HG03039 (cell line): ENCODE data around the gene DPEP1.

Experiments
- ATAC-seq: cut with Tn5 transposase; IDR thresholded peaks from one replicate; pipeline ENCODE4 v1.9.1; 2021; ENCODE audit warnings: mild to moderate bottlenecking, moderate library complexity; ENCODE audit not compliant: unreplicated experiment

Gene DPEP1

GRCh38 chr16:89678258-89678657, 64.8 kb downstream of the DPEP1 start:
- ATAC-seq, result no peak

- ATAC-seq, result no peak
These were observed 72.5 kb downstream of the DPEP1 start for GRCh38 chr16:89685916-89686315.

GRCh38 chr16:89686520-89687091, 73.2 kb downstream of the DPEP1 start, which contains the start of gene CDK10:
CDK10 (plus strand) TSS chr16:89686689; CDS start chr16:89686711, 22 bp downstream.
- ATAC-seq, result peak; percentile 73

GRCh38 chr16:89687092-89687940, 73.9 kb downstream of the DPEP1 start:
- ATAC-seq, result peak; percentile 24
